GM12878 (cell line): ENCODE results near the gene MAP7. TPM values are rescaled to one million over a fixed set of nuclear protein-coding genes. Genes with fewer than 3 reads are reported as not detected.

Experiments
- ATAC-seq: fragments of 200-7000 bp; cut with Tn5 transposase; 3 replicates; pipeline ENCODE4 v1.9.1; 2020; ENCODE audit warnings: mild to moderate bottlenecking, moderate library complexity
- BruUV-seq: library from RNA; stranded (reverse); fragments of 400-500 nt; replicated peaks from 2 replicates; lab custom pipeline; 2021; lab: Mats Ljungman, UMichigan
- CTCF ChIA-PET: fragments of 300-600 bp; sonication (Branson Sonifier 250); formaldehyde crosslinking; extraction: SDS; loops from one replicate; lab custom pipeline; 2021; ENCODE audit warnings: inconsistent platforms; lab: Yijun Ruan, JAX
- POLR2A ChIA-PET: fragments of 350-600 bp; formaldehyde crosslinking; extraction: SDS; loops from one replicate; lab custom pipeline; 2021; ENCODE audit warnings: inconsistent platforms; lab: Charles Lee
- RAD21 ChIA-PET: fragments of 300-600 bp; sonication (Branson Sonifier 250); formaldehyde crosslinking; loops from one replicate; lab custom pipeline; 2023; ENCODE audit warnings: antibody characterized with exemption; ENCODE audit not compliant: unreplicated experiment; lab: Charles Lee
- SMC1A ChIA-PET: fragments of 300-600 bp; sonication (Branson Sonifier 250); formaldehyde crosslinking; loops from one replicate; lab custom pipeline; 2023; ENCODE audit not compliant: unreplicated experiment, uncharacterized antibody; lab: Charles Lee
- DNase-seq: peaks from one replicate; pipeline ENCODE4 v3.0.0-alpha.2; 2011; ENCODE audit warnings: low read depth, low spot score
- FAIRE-seq: peaks from 3 replicates; lab custom pipeline; 2011; peaks lifted over from hg19 to GRCh38; lab: Jason Lieb, UNC
- H2AFZ ChIP-seq: 2 replicates; pipeline ENCODE4 v1.6.0; 2011; ENCODE audit warnings: low read depth, low read length, control low read depth; ENCODE audit not compliant: control insufficient read depth
- H3K27ac ChIP-seq: 2 replicates; pipeline ENCODE4 v1.5.1; 2011; ENCODE audit warnings: control low read depth; ENCODE audit not compliant: control insufficient read depth, insufficient read depth
- H3K27me3 ChIP-seq, 2 experiments: replicated peaks in 1 of 2; 2 replicates each; pipeline versions ENCODE4 v1.6.0 to v1.6.1; 2011; ENCODE audit warnings: low read length in 1 of 2; ENCODE audit not compliant: control insufficient read depth in 2 of 2, insufficient read depth in 2 of 2
- H3K36me3 ChIP-seq, 2 experiments: 2 replicates each; pipeline ENCODE4 v1.5.1; 2011; ENCODE audit warnings: low read length in 1 of 2; ENCODE audit not compliant: control insufficient read depth in 2 of 2, insufficient read depth in 2 of 2
- H3K4me1 ChIP-seq: 2 replicates; pipeline ENCODE4 v1.6.1; 2011; ENCODE audit warnings: mild to moderate bottlenecking, low read length, moderate library complexity, mixed read lengths; ENCODE audit not compliant: control insufficient read depth, insufficient read depth
- H3K4me2 ChIP-seq: 2 replicates; pipeline ENCODE4 v1.6.0; 2011; ENCODE audit warnings: control low read depth; ENCODE audit not compliant: control insufficient read depth, insufficient read depth
- H3K4me3 ChIP-seq: fragments of 200-600 bp; sonication (generic); 2 replicates; pipeline ENCODE4 v1.5.1; 2016
- H3K79me2 ChIP-seq: 2 replicates; pipeline ENCODE4 v1.6.0; 2011; ENCODE audit warnings: low read length; ENCODE audit not compliant: control insufficient read depth, insufficient read depth
- H3K9ac ChIP-seq: 2 replicates; pipeline ENCODE4 v1.8.0; 2011; ENCODE audit warnings: low read length, control low read depth, mixed read lengths; ENCODE audit not compliant: control insufficient read depth, insufficient read depth
- H3K9me3 ChIP-seq: replicated peaks from 3 replicates; pipeline ENCODE4 v1.5.1; 2011; ENCODE audit warnings: mild to moderate bottlenecking, low read length; ENCODE audit not compliant: control insufficient read depth, insufficient read depth
- H4K20me1 ChIP-seq: 2 replicates; pipeline ENCODE4 v1.6.0; 2011; ENCODE audit not compliant: control insufficient read depth, insufficient read depth
- ATF7 ChIP-seq: fragments of 450-650 bp; IDR thresholded peaks from 2 replicates; pipeline ENCODE4 v1.6.1; 2016; ENCODE audit warnings: low read depth, mild to moderate bottlenecking
- CHD1 ChIP-seq: IDR thresholded peaks from 2 replicates; pipeline ENCODE4 v1.6.1; 2012; ENCODE audit warnings: low read depth, low read length, improper control_type of control experiment
- DPF2 ChIP-seq: fragments of 450-650 bp; IDR thresholded peaks from 2 replicates; pipeline ENCODE4 v1.6.1; 2017; ENCODE audit warnings: mild to moderate bottlenecking
- ESRRA ChIP-seq: IDR thresholded peaks from 2 replicates; pipeline ENCODE4 v1.6.1; 2012; ENCODE audit warnings: mild to moderate bottlenecking, low read length, improper control_type of control experiment
- EZH2 ChIP-seq: IDR thresholded peaks from 2 replicates; pipeline ENCODE4 v1.6.1; 2012; ENCODE audit warnings: low read depth, mild to moderate bottlenecking, control low read depth, inconsistent platforms, low read length, borderline replicate concordance; ENCODE audit not compliant: control insufficient read depth
- FOXK2 ChIP-seq: fragments of 450-650 bp; IDR thresholded peaks from 2 replicates; pipeline ENCODE4 v1.6.1; 2017; ENCODE audit warnings: mild to moderate bottlenecking, moderate library complexity
- HDGF ChIP-seq: fragments of 450-650 bp; IDR thresholded peaks from 2 replicates; pipeline ENCODE4 v1.6.1; 2016; ENCODE audit warnings: antibody characterized with exemption
- LARP7 ChIP-seq: fragments of 450-650 bp; IDR thresholded peaks from 2 replicates; pipeline ENCODE4 v1.6.1; 2017; ENCODE audit warnings: mild to moderate bottlenecking
- MYC ChIP-seq: IDR thresholded peaks from 2 replicates; pipeline ENCODE4 v1.6.1; 2011; ENCODE audit warnings: mild to moderate bottlenecking, low read length, moderate library complexity, inconsistent platforms; ENCODE audit not compliant: insufficient read depth, insufficient replicate concordance, insufficient read length, severe bottlenecking
- NFYB ChIP-seq: IDR thresholded peaks from 2 replicates; pipeline ENCODE4 v1.6.1; 2011; ENCODE audit warnings: low read depth, mild to moderate bottlenecking, low read length, improper control_type of control experiment, moderate library complexity; ENCODE audit not compliant: insufficient read depth
- NRF1 ChIP-seq: conservative IDR thresholded peaks from 2 replicates; pipeline ENCODE4 v1.6.1; 2011; ENCODE audit warnings: mild to moderate bottlenecking, low read depth, low read length, improper control_type of control experiment
- RELB ChIP-seq: fragments of 450-650 bp; IDR thresholded peaks from 2 replicates; pipeline ENCODE4 v1.6.1; 2017; ENCODE audit warnings: low read depth, mild to moderate bottlenecking, moderate library complexity
- RUNX3 ChIP-seq: IDR thresholded peaks from 2 replicates; pipeline ENCODE4 v1.6.1; 2012; ENCODE audit warnings: low read length, inconsistent platforms
- ZZZ3 ChIP-seq: IDR thresholded peaks from 2 replicates; pipeline ENCODE4 v1.6.1; 2011; ENCODE audit warnings: low read depth; ENCODE audit not compliant: control insufficient read depth, insufficient read length
- WGBS: methylation state at CpG from one replicate; pipeline ENCODE4 v1.1.6; 2016; ENCODE audit warnings: low lambda C conversion rate; ENCODE audit not compliant: insufficient replicate concordance, insufficient coverage; ENCODE audit errors: missing lambda C conversion rate; 5-methylcytosine and 5-hydroxymethylcytosine counted together
- in situ Hi-C: fragments of 300-500 bp; cut with MboI; formaldehyde crosslinking; loops from 9 replicates; pipeline ENCODE4 v1.14.3; 2018; ENCODE audit warnings: mixed read lengths
- intact Hi-C: fragments of 100-400 bp; cut with micrococcal nuclease; formaldehyde crosslinking; loops from one replicate; pipeline ENCODE4 v1.14.2; 2022; ENCODE audit not compliant: unreplicated experiment
- polyA plus RNA-seq, 11 experiments: library from polyadenylated mRNA; depleted of rRNA in 4 of 11; unstranded in 6 of 11; stranded (reverse) in 5 of 11; fragments of >200 nt; fragmentation: Nextera tagmentation in 4 of 11; fragmentation: Illumina TruSeq in 1 of 11; extraction: Ambion mirVana in 4 of 11; extraction: Trizol in 1 of 11; gene quantifications; 1 replicate in 1 of 11; 2 replicates in 10 of 11; pipeline versions ENCODE4 v1.2.1 to v1.2.3, GENCODE V29; 2011 to 2016; ENCODE audit warnings: inconsistent platforms in 2 of 11, missing spikeins in 2 of 11, low read depth in 1 of 11
- total RNA-seq, 4 experiments: library from RNA; depleted of rRNA in 3 of 4; stranded (reverse); fragments of >200 nt in 3 of 4; fragmentation: Illumina TruSeq in 1 of 4; extraction: Trizol in 1 of 4; gene quantifications; 2 replicates each; pipeline versions ENCODE4 v1.2.1 to v1.2.3, GENCODE V29; 2013 to 2021
- TF ChIP-seq, protein P1 (sequence below): IDR thresholded peaks from 2 replicates; pipeline ENCODE4 v1.6.1; 2011; ENCODE audit warnings: low read depth, low read length, improper control_type of control experiment, borderline replicate concordance

The MAP7 gene
- total and polyA plus RNA-seq, 10 of the 15 experiments (the other 5 are each of a cell fraction or from before 2014, with no cell fraction given), result 0.04 to 0.17 (median 0.08) TPM; not detected in 2

DNA sequence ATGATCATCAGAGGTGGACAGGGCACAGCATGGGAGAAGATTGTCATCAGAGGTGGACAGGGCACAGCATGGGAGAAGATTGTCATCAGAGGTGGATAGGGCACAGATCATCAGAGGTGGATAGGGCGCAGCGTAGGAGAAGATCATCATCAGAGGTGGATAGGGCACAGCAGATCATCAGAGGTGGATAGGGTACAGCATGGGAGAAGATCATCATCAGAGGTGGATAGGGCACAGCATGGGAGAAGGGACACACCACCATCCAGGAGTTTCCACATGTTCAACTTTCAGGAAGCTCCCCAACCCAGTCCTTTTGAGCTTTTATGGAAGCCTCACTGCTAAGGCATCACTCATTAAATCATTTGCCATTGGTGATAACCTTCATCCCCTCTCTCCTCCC lies 104.1 kb downstream of the MAP7 start:
- RAD21 ChIA-PET, result no interaction called here
- intact Hi-C loops (no loop called here), in situ Hi-C loops (no loop called here)
- Histone ChIP-seq H3K4me3 (no peak overlapping the region), H3K27me3 (no peaks in the 10 kb centered on the region; a peak in 1 of 4 replicates), H3K4me2 (no peak overlapping the region), H3K9ac (no peak overlapping the region), H3K79me2 (no peaks in the 10 kb centered on the region), H3K27ac (no peak overlapping the region), H3K36me3 (no peaks in the 10 kb centered on the region), H3K4me1 (no peaks in the 10 kb centered on the region), H3K9me3 (no peaks in the 10 kb centered on the region), H4K20me1 (no peaks in the 10 kb centered on the region), H2AFZ (no peak overlapping the region)
- no peak for FAIRE-seq
- no TSS peak for BruUV-seq
- TF ChIP-seq EZH2 (no peak), NFYB (no peak), DPF2 (no peak), ATF7 (no peak), ESRRA (no peak), MYC (no peak), NRF1 (no peak), FOXK2 (no peak), CHD1 (no peak), ZZZ3 (no peak), RELB (no peak), HDGF (no peak), LARP7 (no peak), RUNX3 (no peak)
- TF ChIP-seq, protein P1, sequence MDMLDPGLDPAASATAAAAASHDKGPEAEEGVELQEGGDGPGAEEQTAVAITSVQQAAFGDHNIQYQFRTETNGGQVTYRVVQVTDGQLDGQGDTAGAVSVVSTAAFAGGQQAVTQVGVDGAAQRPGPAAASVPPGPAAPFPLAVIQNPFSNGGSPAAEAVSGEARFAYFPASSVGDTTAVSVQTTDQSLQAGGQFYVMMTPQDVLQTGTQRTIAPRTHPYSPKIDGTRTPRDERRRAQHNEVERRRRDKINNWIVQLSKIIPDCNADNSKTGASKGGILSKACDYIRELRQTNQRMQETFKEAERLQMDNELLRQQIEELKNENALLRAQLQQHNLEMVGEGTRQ, result no peak
- ATAC-seq, result no peak
- CTCF ChIA-PET, result no interaction called here
- SMC1A ChIA-PET, result interaction anchor here (1.4 kb wide), 1 partner anchor 9 kb away, joined by 3 read pairs; no protein-coding TSS in a partner anchor
- POLR2A ChIA-PET, result no interaction called here
- 31% methylated on average over 2 of the region's 2 CpGs for WGBS
- DNase-seq, result no peak
